Activated effector memory CD4-positive, alpha-beta T cell treated with anti-CD3 and anti-CD28 coated beads, Interleukin-2, amount 50 U/mL, for 16 hours (primary cell): ENCODE data around the gene AP1S2.
"Not testable (repeated sequence)": the region's sequence is repeated elsewhere in the genome, so short reads cannot be mapped to it uniquely, and the experiment has no call there.

Experiments used
- DNase-seq: peaks from one replicate; pipeline ENCODE4 v3.0.0-alpha.2; 2020

AP1S2 gene

GRCh38 chrX:15854712-15855567 is at the start of gene AP1S2:
Gene AP1S2 (minus strand): TSS chrX:15854813. CDS start chrX:15852524, 2,289 bp downstream.
- DNase-seq = peak; percentile 97

DNA sequence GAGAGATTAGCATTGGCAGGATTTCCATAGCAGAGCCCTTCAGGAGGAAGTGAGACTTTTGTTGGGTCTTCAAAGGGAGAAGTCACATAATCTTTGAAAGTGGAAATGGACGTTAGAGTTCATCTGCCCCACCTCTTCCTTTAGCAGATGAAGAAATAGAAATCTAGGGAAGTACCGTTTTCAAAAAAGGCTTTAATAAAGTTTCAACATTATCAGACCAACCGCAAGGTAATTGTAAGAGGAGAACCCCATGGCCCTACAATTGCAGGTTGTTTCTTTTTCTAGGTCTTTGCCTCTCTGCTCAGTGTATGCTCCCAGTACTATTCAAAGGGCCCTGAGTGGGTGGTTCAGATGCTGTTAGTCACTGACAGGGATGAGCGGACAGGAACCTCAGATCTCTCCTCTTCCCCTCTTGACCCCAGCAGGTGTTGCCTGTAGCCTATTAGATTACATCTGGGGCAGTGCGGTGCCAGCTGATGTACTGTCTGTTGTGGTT is 48.6 kb upstream of the AP1S2 start:
- DNase-seq = no peak

DNA sequence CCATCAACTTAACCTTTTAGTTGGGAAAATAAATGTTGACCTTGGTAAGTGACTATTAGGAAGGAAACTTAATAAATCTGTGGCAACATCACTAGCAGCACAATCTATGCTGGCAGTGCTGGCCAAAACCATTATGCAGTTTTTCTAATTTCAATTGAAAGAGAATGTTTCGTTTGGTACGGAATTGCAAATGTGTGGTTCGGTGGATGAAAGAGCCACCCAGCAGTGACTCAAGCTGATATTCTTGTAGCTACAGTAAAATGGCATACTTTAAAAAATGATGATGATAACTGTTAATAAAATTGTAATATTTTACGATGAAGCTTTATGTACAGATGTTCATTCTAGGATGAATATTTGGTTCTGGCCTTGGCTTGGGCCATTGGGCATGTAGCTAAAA is 40.7 kb upstream of the AP1S2 start:
- no peak for DNase-seq

- DNase-seq = no peak
Measured at GRCh38 chrX:15894724-15895123, 40.1 kb upstream of the AP1S2 start.

DNA sequence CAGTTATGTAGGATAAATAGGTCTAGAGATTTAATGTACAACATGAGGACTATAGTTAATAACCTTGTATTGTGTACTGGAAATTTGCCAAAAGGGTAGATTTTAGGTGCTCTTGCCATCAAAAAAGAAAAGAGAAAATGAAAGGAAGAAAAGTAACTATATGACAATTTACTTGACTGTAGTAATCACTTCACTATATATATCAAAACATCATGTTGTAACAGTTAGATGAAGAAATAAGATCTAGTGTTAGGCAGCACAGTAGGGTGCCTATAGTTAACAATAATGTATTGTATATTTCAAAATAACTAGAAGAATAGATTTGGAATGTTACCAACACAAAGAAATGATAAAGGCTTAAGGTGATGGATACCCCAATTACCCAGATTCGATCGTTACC is 35.9 kb upstream of the AP1S2 start:
- no peak for DNase-seq

- DNase-seq = no peak
Measured at GRCh38 chrX:15888062-15888461, 33.4 kb upstream of the AP1S2 start.

DNA sequence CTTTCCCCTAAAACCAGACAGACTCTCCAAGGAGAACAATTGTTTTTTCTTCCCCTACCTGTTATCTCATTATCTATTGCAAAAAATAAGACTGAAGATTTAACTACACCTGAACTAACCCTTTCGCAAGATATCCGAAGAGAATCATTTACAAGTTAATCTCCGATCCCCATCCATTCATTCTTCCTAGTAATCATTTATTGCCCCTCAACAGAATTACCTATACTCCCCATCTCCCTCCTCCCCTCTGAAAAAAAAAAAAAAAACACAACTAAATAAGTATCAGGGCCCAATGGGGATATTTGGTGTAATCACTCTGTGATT is 28.9 kb upstream of the AP1S2 start:
- DNase-seq = no peak

DNA sequence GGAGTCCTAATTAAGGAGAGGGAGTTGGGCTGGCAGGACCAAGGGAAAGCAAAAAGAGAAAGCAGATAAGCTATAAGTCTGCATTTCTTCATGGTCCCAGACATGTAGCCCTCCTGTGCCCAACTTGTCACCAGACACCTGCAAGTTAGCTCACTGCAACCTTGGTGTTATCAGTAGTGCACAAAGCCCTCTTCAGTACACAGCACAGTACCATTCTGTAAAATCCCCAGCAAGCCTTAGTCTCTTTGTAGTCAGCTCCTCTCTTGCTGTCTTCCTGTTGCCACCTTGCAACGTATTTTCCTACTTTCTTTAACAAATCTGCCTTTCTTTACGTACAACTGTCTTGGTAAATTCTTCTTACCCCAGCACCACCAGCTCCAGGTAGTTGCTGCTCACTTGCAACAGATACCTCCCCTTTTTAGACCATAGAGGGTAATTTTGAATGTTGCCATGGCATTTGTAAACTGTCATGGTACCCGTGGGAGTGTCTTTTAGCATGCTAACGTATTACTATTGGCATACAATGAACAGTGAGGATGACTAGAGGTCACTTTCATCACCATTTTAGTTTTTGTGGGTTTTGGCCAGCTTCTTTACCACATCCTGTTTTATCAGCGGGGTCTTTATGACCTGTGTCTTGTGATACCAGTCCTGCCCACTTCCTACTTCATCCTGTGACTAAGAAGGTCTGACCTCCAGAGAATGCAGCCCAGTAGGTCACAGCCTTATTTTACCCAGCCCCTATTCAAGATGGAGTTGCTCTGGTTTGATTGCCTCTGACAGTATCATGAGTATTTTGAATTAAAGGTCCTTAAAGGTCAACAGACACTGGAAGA is 28.3 kb upstream of the AP1S2 start:
- DNase-seq = no peak

- no peak for DNase-seq
Measured at GRCh38 chrX:15881381-15881897, 26.8 kb upstream of the AP1S2 start.

DNA sequence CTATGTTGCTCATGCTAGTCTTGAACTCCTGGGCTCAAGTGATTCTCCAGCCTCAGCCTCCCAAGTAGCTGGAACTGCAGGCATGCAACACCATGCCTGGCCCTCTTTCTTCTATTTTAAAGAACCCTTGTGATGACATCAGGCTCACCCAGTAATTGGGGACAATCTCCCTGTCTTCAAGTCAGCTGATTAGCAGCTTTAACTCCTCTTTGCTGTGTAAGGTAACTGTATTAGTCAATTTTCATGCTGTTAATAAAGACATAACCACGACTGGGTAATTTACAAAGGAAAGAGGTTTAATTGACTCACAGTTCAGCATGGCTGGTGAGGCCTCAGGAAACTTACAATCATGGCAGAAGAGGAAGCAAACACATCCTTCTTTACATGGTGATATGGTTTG is 23.3 kb upstream of the AP1S2 start:
- not testable (repeated sequence) for DNase-seq

DNA sequence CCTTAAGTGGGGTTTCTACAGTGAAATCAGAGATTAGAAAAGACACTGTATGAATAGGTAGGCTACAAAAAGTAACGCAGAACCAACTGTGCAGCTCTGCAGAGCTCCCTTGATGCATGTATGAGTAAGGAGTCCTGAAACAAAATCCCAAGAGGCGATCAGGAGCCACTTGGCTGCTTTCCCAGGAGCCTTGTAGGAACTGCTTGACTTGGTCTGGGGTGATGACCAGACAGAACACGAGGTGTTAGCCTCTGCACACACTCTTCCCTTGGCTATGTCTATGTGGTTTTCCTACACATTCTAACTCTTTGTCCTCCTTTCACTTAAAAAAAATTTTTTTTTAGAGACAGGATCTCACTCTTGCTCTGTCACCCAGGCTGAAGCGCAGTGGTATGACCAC is 22.8 kb upstream of the AP1S2 start:
- no peak for DNase-seq

DNA sequence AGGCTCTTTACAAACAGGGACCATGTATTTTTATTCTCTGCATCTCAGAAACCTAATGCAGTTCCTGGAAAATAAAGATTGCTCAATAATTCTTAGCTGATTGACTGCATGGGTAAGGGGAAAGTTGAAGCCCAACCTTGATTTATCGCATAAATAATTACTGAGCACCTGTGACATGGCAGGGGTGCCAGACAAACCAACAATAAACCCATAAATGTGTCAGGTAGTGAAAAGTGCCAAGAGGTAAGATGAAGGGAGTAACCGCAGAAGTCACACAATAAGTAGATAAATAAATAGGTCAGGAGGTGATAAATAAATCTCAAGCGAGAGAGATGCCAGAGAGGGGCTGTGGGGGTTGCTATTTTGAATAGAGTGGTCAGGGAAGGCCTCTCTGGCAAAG is 20.1 kb upstream of the AP1S2 start:
- no peak for DNase-seq

GRCh38 chrX:15873566-15873965 is 19.0 kb upstream of the AP1S2 start:
- DNase-seq = no peak

DNA sequence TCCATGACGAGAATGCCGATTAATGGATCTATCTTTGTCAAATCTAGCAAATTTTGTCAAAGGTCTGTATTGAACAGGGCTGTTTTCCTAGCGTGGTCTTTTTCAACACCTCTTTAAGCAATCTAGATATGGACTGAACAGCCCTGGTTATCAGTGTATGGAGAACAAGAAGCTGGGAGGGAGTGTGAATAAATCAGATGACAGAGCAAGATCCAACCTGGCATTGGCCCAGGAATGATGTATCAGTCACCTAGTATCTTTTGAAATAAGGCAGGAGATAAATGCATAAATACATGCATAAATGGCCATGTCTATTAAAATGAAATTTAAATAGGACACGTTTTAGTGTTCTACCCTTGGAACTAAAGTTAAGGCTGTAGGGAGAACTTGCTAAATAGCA is 15.7 kb upstream of the AP1S2 start:
- no peak for DNase-seq

GRCh38 chrX:15869695-15870094 is 15.1 kb upstream of the AP1S2 start:
- no peak for DNase-seq

DNA sequence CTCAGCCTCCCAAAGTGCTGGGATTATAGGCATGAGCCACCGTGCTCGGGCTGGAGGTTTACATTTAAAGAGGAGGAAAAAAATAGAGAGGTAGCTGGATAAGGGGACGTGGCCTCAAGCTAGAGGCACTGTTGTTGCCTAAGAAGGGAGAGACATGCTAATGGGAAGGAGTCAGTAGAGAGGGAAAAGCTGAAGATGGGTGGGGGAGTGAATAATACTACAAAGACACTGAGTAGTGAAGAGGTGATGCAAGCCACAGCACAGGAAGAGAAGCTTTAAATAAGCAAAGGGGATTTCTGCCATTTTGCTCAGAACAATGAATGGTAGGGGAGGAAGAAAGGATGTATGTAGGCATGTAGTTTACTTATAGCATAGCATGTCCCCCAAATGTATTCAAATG is 11.5 kb upstream of the AP1S2 start:
- no peak for DNase-seq

- DNase-seq = no peak
Measured at GRCh38 chrX:15864629-15865028, 10.0 kb upstream of the AP1S2 start.

- DNase-seq = no peak
Measured at GRCh38 chrX:15864023-15864422, 9.4 kb upstream of the AP1S2 start.

DNA sequence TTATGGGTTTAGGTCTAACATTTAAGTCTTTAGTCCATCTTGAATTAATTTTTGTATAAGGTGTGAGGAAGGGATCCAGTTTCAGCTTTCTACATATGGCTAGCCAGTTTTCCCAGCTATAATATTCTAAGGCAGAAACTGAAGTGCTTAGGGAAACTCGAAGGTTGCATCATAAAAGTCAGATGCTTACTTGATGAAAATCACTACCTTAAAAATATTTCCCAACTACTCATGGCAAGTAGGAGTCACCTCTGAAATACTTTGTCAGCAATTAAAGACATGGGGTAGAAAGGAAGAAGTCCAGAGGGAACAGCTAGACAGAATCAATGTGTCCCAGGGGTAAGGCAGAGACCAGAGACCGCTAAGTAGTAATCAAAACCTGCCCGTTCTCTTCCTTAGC is 6.3 kb upstream of the AP1S2 start:
- DNase-seq = no peak

DNA sequence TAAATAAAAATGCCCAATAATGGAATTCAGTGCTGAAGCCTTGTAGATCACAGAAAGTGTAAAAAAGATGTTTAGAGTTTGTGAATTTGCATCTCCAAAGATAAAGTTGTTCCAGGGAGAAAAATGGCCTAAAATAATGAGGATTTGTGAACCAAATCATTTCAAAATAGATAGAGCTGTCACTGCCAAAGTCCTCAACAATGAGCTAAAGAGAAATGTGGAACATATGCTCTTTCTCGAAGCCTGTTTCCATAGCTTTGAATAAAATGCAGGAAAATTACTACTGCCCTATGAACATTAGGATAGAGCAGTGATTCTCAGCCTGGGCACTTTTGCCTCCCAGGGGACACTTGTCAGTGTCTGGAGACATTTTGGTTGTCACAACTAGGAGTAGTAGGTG is 3.4 kb upstream of the AP1S2 start:
- no peak for DNase-seq

GRCh38 chrX:15856636-15857035 is 2.0 kb upstream of the AP1S2 start:
- DNase-seq = no peak

DNA sequence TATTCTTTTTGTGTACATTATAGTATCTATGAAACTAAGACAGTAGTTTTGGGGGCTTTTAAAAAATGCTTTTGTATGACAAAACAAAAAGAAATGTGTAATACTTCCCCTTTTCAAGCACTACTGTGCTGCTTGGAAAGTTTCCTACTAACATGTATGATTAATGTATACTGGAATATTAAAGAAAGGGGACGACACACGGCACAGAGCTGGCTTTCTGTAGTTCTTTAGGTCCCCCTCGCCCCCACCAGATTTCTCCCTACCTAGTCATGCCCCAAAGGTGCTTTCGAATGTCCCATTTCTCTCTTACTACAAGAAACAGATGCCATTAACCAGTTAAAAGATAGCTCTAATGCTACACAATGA is 1.6 kb upstream of the AP1S2 start:
- DNase-seq = no peak

- no peak for DNase-seq
Measured at GRCh38 chrX:15855568-15856221, 1.1 kb upstream of the AP1S2 start.
